ENCODE data around the gene SELPLG.

SELPLG gene

GRCh38 chr12:108589840-108590229 is 43.9 kb downstream of the SELPLG start:
- no peak for TF ChIP-seq CTCF (IDR thresholded peaks at IDR 0.05)

GRCh38 chr12:108589028-108589839 is 44.5 kb downstream of the SELPLG start:
- no peaks in the 10 kb centered on the region for H3K4me1 ChIP-seq
- no peak overlapping the region for H2AFZ ChIP-seq
- no peaks in the 10 kb centered on the region for H3K79me2 ChIP-seq
- H3K36me3 ChIP-seq (ENCODE audit: control insufficient read depth, insufficient read depth, low read length) = no peaks in the 10 kb centered on the region
- H3K9me3 ChIP-seq (ENCODE audit: control insufficient read depth, low read length) = no peaks in the 10 kb centered on the region
- no peak overlapping the region for H3K4me3 ChIP-seq (ENCODE audit: low read depth, low read length)
- H3K27ac ChIP-seq = no peak overlapping the region
- H3K4me2 ChIP-seq (ENCODE audit: low read length) = no peak overlapping the region
- H3K9ac ChIP-seq = no peak overlapping the region
- TF ChIP-seq CTCF (IDR thresholded peaks at IDR 0.05) = no peak
- H3K27me3 ChIP-seq (ENCODE audit: control insufficient read depth, insufficient read depth, low read length) = no peaks in the 10 kb centered on the region

More at GRCh38 chr12:108589840-108590229, 43.9 kb downstream of the SELPLG start:
- H3K9me3 ChIP-seq (ENCODE audit: control insufficient read depth, low read length) = no peaks in the 10 kb centered on the region
- H3K4me3 ChIP-seq (ENCODE audit: low read depth, low read length) = no peak overlapping the region
- H3K4me1 ChIP-seq = no peaks in the 10 kb centered on the region
- H3K9ac ChIP-seq = no peak overlapping the region
- no peak overlapping the region for H2AFZ ChIP-seq
- H3K79me2 ChIP-seq = no peaks in the 10 kb centered on the region
- H3K27me3 ChIP-seq (ENCODE audit: control insufficient read depth, insufficient read depth, low read length) = no peaks in the 10 kb centered on the region
- no peak overlapping the region for H3K4me2 ChIP-seq (ENCODE audit: low read length)
- H3K36me3 ChIP-seq (ENCODE audit: control insufficient read depth, insufficient read depth, low read length) = no peaks in the 10 kb centered on the region
- no peak overlapping the region for H3K27ac ChIP-seq

DNA sequence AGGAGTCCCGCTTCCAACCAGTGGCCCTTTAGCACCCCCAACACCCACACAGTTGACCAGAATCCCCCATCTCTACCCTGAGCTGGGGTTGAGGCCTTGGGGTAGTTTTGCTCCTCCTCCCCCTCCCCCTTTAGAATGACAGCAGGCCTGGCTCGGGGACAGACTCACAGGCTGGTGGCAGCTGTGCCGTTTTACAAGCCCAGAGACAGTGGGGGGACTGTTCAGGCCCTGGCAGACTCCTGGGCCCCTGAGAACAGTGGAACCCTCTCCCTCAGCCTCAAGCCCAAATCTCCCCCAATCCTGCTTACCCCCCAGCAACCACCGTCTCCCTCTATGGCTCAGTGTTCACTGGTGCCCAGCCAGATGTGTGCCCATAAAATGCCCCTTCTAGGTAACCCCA is 45.9 kb downstream of the SELPLG start:
- Histone ChIP-seq H3K36me3 (ENCODE audit: control insufficient read depth, insufficient read depth, low read length) (no peaks in the 10 kb centered on the region), H3K27me3 (ENCODE audit: control insufficient read depth, insufficient read depth, low read length) (no peaks in the 10 kb centered on the region), H3K27ac (no peak overlapping the region), H2AFZ (no peak overlapping the region), H3K9me3 (ENCODE audit: control insufficient read depth, low read length) (no peaks in the 10 kb centered on the region), H3K4me2 (ENCODE audit: low read length) (no peak overlapping the region), H3K79me2 (no peaks in the 10 kb centered on the region), H3K9ac (no peak overlapping the region), H3K4me1 (no peaks in the 10 kb centered on the region), H3K4me3 (ENCODE audit: low read depth, low read length) (no peak overlapping the region)
- TF ChIP-seq CTCF (IDR thresholded peaks at IDR 0.05) = no peak

DNA sequence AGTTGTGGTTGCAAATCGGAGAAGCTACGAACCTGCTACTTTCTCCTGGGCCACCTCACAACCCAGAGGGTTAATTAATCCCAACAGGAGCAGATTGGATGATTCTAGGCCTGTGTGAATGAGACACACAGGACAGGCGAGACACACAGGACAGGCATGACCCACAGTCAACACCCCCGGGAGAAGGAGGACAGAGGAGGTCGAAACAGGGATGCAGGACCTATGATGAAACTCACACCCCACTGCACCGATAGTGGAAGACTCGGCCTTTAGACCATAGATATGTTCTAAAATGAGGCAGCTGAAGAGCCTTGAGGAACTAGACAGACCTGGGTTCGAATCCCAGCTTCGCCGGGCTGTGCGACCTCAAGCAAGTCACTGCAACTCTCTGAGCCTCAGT is 47.4 kb downstream of the SELPLG start:
- H3K9ac ChIP-seq = no peak overlapping the region
- H2AFZ ChIP-seq = no peak overlapping the region
- H3K4me3 ChIP-seq (ENCODE audit: low read depth, low read length) = no peak overlapping the region
- H3K36me3 ChIP-seq (ENCODE audit: control insufficient read depth, insufficient read depth, low read length) = no peaks in the 10 kb centered on the region
- no peaks in the 10 kb centered on the region for H3K27me3 ChIP-seq (ENCODE audit: control insufficient read depth, insufficient read depth, low read length)
- H3K9me3 ChIP-seq (ENCODE audit: control insufficient read depth, low read length) = no peaks in the 10 kb centered on the region
- no peak overlapping the region for H3K4me2 ChIP-seq (ENCODE audit: low read length)
- H3K79me2 ChIP-seq = no peaks in the 10 kb centered on the region
- no peak overlapping the region for H3K27ac ChIP-seq
- no peak for TF ChIP-seq CTCF (IDR thresholded peaks at IDR 0.05)
- H3K4me1 ChIP-seq = no peaks in the 10 kb centered on the region

DNA sequence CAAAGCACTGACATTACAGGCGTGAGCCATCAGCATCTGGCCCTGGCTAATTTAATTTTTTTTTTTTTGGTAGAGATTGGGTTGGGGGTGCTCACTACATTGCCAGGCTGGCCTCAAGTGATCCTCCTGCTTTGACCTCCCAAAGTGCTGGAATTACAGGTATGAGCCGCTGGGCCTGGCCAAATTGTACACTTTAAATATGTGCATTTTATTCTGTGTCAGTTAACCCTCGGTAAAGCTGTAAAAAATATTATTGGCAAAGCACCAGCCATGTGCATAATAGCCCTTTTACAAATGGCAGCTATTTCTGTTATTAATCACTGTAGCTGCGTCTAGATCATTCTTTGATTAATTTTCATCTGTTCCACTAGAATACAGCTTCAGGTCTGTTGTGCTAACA is 47.8 kb downstream of the SELPLG start:
- no peaks in the 10 kb centered on the region for H3K9me3 ChIP-seq (ENCODE audit: control insufficient read depth, low read length)
- no peaks in the 10 kb centered on the region for H3K79me2 ChIP-seq
- no peak for TF ChIP-seq CTCF (IDR thresholded peaks at IDR 0.05)
- no peak overlapping the region for H3K4me3 ChIP-seq (ENCODE audit: low read depth, low read length)
- no peak overlapping the region for H3K4me2 ChIP-seq (ENCODE audit: low read length)
- no peak overlapping the region for H2AFZ ChIP-seq
- H3K27me3 ChIP-seq (ENCODE audit: control insufficient read depth, insufficient read depth, low read length) = no peaks in the 10 kb centered on the region
- H3K4me1 ChIP-seq = no peaks in the 10 kb centered on the region
- no peak overlapping the region for H3K27ac ChIP-seq
- no peak overlapping the region for H3K9ac ChIP-seq
- H3K36me3 ChIP-seq (ENCODE audit: control insufficient read depth, insufficient read depth, low read length) = no peaks in the 10 kb centered on the region
